ENCODE measurements around the gene WNK2. TPM values are rescaled to one million over a fixed set of nuclear protein-coding genes. Genes with fewer than 3 reads are reported as not detected.

The WNK2 gene
- total RNA-seq, 1 donor from 2014 or later = 222 TPM

GRCh38 chr9:93304574-93305496 lies 120.9 kb downstream of the WNK2 start:
- peak; percentile 75 for ATAC-seq (ENCODE audit: poor library complexity)
- intact Hi-C loops (cut with DNase I) = loop anchor here (5.0 kb wide), 2 partner anchors 143 to 198 kb away; no protein-coding TSS in a partner anchor

DNA sequence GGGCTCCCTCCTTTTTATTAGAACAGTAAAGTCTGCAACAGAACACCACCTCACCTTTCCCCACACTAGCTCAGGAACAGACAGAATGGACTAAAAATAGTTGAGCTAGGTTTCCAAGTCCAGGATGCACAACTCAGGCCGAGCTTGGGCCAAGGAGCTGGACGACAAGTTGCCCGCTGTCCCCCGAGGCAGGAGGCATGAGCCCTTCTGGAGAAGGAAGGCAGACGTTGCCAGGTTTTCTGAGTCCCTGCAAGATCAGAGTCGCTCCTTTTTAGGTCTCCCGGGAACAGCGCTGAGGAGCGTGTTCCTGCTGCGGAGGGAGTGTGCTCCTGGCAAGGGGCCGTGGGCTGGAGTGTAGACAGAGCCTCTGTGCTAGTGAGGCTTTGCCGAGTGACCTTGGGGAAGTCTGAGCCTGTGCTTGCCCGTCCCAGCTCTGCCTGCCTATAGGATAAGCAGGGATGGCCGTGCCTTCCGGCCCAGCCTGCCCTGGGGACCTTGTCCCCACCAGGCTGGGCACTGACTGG lies 121.6 kb downstream of the WNK2 start:
- intact Hi-C loops (cut with DNase I) = no loop called here
- DNase-seq (peak; percentile 54), ATAC-seq (ENCODE audit: poor library complexity) (peak; percentile 61)

More at GRCh38 chr9:93304574-93305496, 120.9 kb downstream of the WNK2 start:
- peak; percentile 72 for DNase-seq

DNA sequence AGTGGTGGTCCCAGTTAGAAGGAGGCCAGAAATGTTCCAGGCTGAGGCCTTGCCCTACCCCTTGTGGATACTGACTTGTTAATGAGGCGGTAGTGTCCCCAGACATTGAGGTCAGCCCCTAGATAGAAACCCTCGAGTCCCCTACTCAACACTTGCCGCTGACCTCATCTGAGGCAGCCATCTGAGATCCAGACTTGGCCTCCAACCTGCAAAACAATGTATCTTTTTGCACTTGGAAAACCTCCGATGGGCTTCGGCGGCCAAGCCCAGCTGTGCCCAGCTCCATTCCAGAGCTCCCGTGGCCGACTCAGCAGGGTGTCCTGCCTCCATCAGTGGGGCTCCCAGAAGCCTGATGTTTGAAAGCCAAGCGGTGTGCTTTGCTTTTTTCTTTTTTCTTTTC lies 122.1 kb downstream of the WNK2 start:
- DNase-seq (peak; percentile 20), ATAC-seq (ENCODE audit: poor library complexity) (no peak)
- intact Hi-C loops (cut with DNase I) = no loop called here

GRCh38 chr9:93306579-93307091 lies 122.7 kb downstream of the WNK2 start:
- intact Hi-C loops (cut with DNase I) = no loop called here
- DNase-seq (peak; percentile 27), ATAC-seq (ENCODE audit: poor library complexity) (no peak)

DNA sequence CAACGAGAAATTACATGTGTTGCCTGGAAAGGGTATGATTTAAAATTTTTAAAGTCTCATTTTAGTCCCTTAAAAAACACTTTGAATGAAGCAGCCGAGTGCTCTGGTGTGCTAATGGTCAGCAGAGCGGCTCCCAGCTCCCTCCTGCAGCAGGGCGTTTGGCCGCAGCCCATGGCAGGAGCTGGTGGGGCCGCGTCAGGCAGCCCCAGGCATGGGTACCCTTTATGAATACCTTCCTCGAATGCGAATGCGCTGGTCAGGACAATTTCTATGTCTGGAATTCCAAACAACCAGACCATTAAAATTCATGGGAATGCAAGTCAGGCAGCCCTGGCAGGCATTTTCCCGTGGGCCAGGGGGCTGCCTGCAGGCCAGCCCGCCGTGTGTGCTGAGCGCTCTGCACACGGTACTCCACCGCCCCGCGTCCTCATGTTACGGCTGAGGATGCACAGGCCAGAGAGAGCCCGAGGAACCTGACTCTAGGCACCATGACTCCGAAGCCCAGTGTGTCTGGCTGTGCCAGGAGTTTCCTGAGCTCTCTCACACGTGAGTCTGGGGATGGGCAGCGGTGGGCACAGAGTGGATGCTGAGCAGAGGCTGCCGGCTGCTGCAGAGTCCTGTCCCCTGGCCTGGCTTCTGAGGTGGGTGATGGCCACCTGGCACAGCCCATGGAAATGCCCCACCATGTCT lies 123.7 kb downstream of the WNK2 start:
- no peak for ATAC-seq (ENCODE audit: poor library complexity)
- intact Hi-C loops (cut with DNase I) = no loop called here

DNA sequence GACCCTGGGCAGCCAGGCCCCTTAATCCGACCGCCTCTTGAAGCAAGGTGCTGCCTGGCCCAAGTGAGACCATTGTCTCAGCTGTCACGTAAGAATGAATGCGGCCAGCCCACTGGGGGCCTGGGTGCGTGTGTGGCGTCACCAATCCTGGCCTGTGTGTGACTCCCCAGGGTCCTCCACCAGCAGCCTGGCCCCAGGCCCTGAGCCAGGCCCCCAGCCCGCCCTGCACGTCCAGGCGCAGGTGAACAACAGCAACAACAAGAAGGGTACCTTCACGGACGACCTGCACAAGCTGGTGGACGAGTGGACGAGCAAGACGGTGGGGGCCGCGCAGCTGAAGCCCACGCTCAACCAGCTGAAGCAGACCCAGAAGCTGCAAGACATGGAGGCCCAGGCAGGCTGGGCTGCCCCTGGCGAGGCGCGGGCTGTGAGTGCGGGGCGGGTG lies 124.2 kb downstream of the WNK2 start:
- ATAC-seq (ENCODE audit: poor library complexity) = no peak
- DNase-seq = no peak
- intact Hi-C loops (cut with DNase I) = no loop called here

More for the DNA sequence above, 123.7 kb downstream of the WNK2 start:
- DNase-seq = peak; percentile 35

- intact Hi-C loops (cut with DNase I) = no loop called here
- DNase-seq = peak; percentile 21
- no peak for ATAC-seq (ENCODE audit: poor library complexity)
Observed at GRCh38 chr9:93308676-93309075, 124.7 kb downstream of the WNK2 start.

DNA sequence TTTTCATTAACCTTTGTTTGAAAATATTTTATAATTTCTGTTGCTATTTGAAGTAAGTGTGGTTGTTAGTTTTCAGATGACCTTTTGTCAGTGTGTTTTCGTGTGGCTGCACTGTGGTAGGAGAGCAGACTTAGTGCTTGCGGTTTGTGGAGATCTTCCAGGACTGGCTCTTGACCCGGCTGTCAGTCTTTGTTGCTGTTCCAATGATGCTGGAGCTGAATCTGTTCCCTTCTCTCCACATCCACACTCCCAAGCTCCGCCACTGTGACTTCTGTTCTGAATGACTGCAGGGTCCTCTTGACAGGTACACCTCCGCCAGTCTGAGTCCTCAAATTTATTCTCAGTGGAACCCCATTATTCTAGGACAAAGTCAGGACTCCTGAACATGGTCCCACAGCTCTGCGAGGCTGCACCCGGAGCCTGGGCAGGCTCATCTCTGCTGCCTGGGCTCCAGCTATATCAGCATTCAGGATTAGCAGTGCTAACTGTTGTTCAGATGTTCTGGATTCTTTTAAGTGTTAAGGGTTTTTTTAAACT lies 126.0 kb downstream of the WNK2 start:
- no peak for ATAC-seq (ENCODE audit: poor library complexity)
- intact Hi-C loops (cut with DNase I) = no loop called here
- DNase-seq = no peak

DNA sequence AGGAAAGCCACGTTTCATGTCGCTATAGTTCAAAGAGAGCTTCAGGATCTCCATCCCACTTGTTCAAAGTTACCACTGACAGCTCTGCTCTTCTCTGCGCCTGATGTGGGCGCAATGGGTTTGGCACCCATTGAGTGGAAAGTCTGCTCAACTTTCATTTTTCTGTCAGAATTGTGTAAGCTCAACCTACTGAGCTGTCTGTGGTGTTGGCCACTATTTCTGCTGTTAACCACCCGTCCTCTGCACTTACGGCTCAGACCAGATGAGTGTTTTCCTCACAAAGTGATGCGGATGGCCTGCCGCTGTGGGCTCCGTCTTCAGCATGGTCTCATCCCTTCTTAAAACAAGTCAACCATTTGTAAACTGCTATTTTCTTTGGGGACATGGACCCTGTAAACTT lies 131.2 kb downstream of the WNK2 start:
- DNase-seq = no peak
- intact Hi-C loops (cut with DNase I) = no loop called here
- no peak for ATAC-seq (ENCODE audit: poor library complexity)

DNA sequence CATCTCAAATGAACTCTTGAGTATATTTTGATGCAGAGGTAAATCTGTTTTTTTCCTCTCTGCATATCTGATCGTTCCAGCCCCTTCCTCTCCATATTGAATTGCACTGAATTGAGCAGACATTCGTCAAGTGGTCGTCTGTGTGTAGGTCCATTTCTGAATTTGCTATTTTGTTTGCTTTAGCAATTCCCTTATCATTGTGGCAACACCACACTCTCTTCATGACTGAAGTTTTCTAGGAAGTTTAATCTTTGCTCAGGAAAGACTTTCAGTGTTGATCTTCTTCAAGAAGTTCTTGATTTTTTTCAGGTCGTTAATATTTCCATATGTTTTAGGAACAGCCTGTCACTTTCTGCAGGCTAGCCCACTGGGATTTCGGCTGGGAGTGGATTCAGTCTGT lies 132.0 kb downstream of the WNK2 start:
- no peak for ATAC-seq (ENCODE audit: poor library complexity)
- DNase-seq = no peak
- intact Hi-C loops (cut with DNase I) = no loop called here

DNA sequence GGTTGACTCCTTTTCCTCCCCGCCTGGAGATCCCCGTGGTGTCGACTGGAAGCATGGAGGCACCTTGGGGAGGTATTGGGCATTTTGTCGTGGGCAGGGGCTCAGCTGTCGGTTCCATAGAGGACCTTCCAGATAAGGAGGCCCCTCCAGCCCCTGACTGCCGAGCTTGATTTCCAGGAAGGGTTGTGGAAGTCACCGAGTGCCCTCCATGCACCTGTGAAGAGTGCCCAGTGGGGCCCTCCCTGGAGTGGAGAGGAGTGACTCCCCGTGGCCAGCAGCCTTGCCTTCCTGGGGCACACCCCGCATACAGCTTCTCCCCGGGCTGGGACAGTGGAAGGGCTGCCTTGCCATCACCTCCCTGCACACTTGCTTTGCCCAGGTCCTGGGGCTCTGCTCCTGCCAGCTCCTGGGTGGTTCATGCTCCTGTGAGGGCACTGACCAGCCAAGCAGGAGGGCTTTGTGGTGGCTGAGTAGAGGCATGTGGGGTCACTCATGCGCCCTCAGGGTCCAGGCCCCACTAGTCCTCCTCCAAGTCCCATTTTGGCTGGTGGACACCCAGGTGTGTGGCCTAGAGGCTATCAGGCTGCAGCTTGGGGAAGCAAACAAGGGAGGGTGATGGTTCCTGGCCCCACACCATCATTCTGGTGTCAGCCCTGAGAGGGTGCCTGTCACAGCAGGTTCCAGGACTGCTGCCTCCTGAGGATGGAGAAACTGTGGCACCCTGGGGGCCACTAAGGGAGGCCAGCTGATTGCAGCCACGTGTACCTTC lies 133.0 kb downstream of the WNK2 start:
- DNase-seq (no peak), ATAC-seq (ENCODE audit: poor library complexity) (no peak)
- intact Hi-C loops (cut with DNase I) = no loop called here

DNA sequence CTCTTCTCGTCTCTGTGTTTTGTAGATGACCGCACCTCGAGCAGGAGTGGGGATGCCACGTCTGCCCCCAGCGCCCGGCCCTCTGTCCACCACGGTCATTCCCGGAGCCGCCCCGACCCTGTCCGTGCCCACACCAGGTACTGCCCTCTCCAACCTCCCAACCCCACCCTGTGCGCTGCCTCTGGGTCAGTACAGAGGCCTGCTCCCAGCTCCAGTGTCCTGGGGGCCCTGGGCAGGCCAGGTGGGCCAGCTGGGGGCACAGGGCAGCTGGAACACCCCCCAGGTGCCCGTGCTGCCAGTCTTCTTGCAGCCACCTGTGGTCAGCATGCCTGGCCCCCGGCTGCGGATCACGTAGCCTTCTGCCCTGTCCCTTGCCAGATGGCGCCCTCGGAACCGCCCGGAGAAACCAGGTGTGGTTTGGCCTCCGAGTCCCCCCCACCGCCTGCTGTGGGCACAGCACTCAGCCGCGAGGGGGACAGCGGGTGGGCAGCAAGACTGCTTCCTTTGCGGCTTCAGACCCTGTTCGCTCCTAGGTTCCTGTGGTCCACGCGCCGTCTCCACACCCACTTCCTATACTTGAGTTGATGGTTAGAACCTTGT lies 133.7 kb downstream of the WNK2 start:
- ATAC-seq (ENCODE audit: poor library complexity) = no peak
- intact Hi-C loops (cut with DNase I) = no loop called here
- DNase-seq = peak; percentile 39

- DNase-seq = peak; percentile 24
- no peak for ATAC-seq (ENCODE audit: poor library complexity)
- intact Hi-C loops (cut with DNase I) = no loop called here
Observed at GRCh38 chr9:93318480-93318879, 134.5 kb downstream of the WNK2 start.

DNA sequence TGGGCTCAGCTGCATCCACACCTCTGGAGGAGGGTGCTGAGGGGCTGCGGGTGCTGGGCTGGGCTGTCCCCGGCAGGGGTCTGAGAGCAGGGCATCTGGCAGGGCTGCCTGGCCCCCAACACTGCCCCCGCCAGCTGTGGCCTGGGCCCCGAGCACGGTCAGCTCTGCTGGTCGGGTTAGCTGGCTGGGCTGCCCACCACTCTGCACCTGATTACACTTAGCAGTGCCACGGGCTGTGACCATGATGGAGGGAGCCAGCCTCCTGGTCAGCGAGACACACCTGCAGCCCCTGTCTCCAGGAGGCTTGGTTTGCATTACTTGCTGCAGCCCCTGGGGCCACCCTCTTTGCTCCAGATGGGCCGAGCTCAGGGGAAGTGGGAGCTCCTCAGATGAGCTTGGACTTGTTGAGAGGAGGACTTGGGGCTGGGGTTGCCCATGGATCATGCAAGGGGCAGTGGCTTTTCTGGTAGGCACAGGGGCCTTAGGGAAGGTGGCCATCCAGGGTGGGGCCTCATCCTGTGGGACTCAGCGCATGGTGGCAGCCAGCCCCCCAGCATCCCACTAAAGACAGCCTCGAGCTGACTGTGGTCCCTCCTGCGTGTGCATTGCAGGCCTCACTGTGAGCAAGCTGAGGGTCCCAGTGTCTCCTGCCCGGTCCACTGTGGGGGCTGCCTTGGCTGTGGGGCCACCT lies 135.5 kb downstream of the WNK2 start:
- DNase-seq = peak; percentile 34
- ATAC-seq (ENCODE audit: poor library complexity) = no peak
- intact Hi-C loops (cut with DNase I) = no loop called here

DNA sequence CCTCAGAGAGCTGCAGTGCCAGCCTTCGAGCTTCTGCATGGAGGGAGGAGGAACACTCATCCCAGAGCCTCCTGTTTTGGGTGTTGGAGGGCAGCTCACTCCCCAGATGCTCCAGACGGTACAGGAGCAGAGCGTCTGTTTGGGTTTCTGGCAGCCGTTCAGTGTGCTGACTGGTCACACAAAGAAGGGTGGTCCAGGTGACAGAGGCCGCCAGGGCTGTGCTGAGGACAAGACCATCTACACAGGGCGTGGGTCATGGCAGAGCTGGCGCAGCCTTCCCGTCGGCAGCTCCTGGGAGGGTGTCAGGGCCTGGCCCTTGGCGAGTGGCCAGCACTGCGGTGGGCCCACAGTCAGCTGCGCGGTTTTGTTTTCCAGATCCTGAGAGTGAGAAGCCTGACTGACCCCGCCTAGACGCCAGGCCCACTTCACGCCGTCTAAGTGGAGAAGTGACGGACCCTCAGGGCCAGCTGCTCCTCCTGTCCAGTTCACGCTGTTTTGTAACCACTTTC lies 136.1 kb downstream of the WNK2 start:
- ATAC-seq (ENCODE audit: poor library complexity) (peak; percentile 20), DNase-seq (no peak)
- intact Hi-C loops (cut with DNase I) = no loop called here

- no peak for ATAC-seq (ENCODE audit: poor library complexity)
- intact Hi-C loops (cut with DNase I) = no loop called here
- no peak for DNase-seq
Observed at GRCh38 chr9:93320591-93321219, 136.8 kb downstream of the WNK2 start.

DNA sequence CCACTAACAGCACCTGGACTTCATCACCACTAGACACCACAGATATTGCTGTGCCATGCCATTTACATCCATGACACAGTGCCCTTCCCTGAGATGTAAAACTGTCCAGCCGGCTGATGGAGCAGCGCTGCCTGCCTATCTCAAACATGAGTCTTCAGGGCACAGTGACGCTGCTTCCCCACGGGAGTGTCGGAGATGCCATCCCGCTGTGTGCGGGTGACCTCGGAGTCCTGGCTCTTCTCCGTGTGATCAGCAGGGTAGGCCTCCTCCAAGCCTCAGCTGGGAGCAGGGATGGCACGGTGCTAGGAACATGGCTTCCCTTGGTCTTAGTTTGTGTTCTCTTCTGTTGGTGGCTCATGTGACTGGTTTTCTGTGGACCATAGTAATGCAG lies 137.3 kb downstream of the WNK2 start:
- DNase-seq = no peak
- intact Hi-C loops (cut with DNase I) = no loop called here
- no peak for ATAC-seq (ENCODE audit: poor library complexity)

Measured in Right ventricle myocardium superior (tissue), 1 donor.